ENCODE results near the gene LYRM2. TPM values are rescaled to one million over a fixed set of nuclear protein-coding genes. Genes with fewer than 3 reads are reported as not detected.

Gene LYRM2
- total and polyA plus RNA-seq, 9 of the 15 experiments (the other 6 are each of a cell fraction or from before 2014, with no cell fraction given): 13.9 to 115 (median 42.9) TPM

DNA sequence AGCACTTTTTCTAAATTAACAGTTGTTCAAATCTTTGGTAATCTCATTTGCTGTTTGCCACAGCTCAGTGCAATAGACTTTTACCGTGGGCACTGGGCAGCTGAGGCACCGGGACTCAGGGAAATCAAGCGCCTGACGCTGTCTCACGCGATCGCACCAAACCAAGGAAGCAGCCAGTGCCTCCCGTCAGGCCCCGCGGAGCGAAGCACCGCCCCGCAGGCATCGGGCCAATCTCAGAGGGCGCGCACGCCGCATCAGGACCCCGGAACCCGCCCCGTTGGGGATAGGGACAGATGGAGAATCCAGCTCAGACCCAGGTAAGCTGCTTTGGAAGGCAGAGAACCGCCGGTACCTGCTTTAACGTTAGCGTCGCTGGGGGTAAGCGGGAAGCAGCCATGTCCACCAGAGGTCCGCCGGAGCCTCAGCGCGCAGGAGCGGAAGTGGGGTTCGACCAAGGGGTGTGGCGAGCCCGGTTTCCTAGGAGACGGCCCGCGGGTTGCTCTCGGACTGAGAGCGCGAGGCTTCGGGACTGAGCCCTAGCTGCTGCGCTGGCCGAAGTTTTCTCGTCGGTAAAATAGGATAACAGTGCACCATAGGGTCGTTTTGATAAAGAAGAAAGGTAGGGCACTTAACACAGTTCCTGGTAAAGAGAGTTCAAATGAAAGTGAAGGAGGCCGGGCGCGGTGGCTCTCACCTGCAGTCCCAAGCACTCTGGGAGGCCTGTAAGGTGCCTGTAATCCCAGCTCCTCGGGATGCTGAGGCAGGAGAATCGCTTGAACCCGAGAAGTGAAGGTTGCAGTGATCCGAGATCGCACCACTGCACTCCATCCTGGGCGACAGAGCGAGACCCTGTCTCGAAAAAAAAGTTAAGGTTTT lies at the start of gene LYRM2 (continued):
- TF ChIP-seq MYNN (IDR thresholded peaks at IDR 0.05): no peak
- TF ChIP-seq MYNN (CRISPR knock-in tag; IDR thresholded peaks at IDR 0.05): no peak
- TF ChIP-seq TAF1 (IDR thresholded peaks at IDR 0.05; ENCODE audit: control insufficient read depth, extremely low read depth, insufficient read depth, low read length, severe bottlenecking): peak; percentile 36
- TF ChIP-seq HCFC1 (IDR thresholded peaks at IDR 0.05; ENCODE audit: low read depth, low read length): peak; percentile 58
- TF ChIP-seq CBX3 (IDR thresholded peaks at IDR 0.05; ENCODE audit: borderline replicate concordance in 1 of 2, low read length in 2 of 2): 0 out of 3 replicates have a peak, but pooled peaks of 1 of the 2 experiments have one; percentile 7
- TF ChIP-seq SETDB1 (IDR thresholded peaks at IDR 0.05; ENCODE audit: low read length): no peak
- peak; percentile 90 for TF ChIP-seq GABPB1 (CRISPR knock-in tag; IDR thresholded peaks at IDR 0.05)
- TF ChIP-seq PCBP2 (IDR thresholded peaks at IDR 0.05; ENCODE audit: low read depth, low read length, poor library complexity, severe bottlenecking): no peak
- no peak for TF ChIP-seq ZNF77 (CRISPR knock-in tag; IDR thresholded peaks at IDR 0.05)
- TF ChIP-seq SP1 (CRISPR knock-in tag; IDR thresholded peaks at IDR 0.05): peak; percentile 81; the same call in 1 of the 2 replicates
- peak; percentile 60; the same call in 1 of the 2 replicates for TF ChIP-seq KLF1 (tag; IDR thresholded peaks at IDR 0.05)
- peak; percentile 61 for TF ChIP-seq TAF9B (IDR thresholded peaks at IDR 0.05; ENCODE audit: partially characterized antibody)
- no peak for TF ChIP-seq POLR3G (IDR thresholded peaks at IDR 0.05; ENCODE audit: extremely low read depth, insufficient read length, insufficient replicate concordance)
- TF ChIP-seq ZNF175 (CRISPR knock-in tag; IDR thresholded peaks at IDR 0.05; ENCODE audit: low read depth): peak; percentile 47; the same call in 1 of the 2 replicates
- TF ChIP-seq, protein P1, sequence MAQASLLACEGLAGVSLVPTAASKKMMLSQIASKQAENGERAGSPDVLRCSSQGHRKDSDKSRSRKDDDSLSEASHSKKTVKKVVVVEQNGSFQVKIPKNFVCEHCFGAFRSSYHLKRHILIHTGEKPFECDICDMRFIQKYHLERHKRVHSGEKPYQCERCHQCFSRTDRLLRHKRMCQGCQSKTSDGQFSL (CRISPR knock-in tag; IDR thresholded peaks at IDR 0.05): no peak
- TF ChIP-seq, protein P1 (tag; IDR thresholded peaks at IDR 0.05): no peak
- TF ChIP-seq, protein P2, sequence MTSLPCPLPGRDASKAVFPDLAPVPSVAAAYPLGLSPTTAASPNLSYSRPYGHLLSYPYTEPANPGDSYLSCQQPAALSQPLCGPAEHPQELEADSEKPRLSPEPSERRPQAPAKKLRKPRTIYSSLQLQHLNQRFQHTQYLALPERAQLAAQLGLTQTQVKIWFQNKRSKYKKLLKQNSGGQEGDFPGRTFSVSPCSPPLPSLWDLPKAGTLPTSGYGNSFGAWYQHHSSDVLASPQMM (CRISPR knock-in tag; IDR thresholded peaks at IDR 0.05): no peak
- TF ChIP-seq HSF4 (CRISPR knock-in tag; IDR thresholded peaks at IDR 0.05; ENCODE audit: borderline replicate concordance): no peak
- peak; percentile 91 for TF ChIP-seq RBFOX2 (IDR thresholded peaks at IDR 0.05; ENCODE audit: low read depth, low read length)
- TF ChIP-seq, protein P3, sequence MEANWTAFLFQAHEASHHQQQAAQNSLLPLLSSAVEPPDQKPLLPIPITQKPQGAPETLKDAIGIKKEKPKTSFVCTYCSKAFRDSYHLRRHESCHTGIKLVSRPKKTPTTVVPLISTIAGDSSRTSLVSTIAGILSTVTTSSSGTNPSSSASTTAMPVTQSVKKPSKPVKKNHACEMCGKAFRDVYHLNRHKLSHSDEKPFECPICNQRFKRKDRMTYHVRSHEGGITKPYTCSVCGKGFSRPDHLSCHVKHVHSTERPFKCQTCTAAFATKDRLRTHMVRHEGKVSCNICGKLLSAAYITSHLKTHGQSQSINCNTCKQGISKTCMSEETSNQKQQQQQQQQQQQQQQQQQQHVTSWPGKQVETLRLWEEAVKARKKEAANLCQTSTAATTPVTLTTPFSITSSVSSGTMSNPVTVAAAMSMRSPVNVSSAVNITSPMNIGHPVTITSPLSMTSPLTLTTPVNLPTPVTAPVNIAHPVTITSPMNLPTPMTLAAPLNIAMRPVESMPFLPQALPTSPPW (CRISPR knock-in tag; IDR thresholded peaks at IDR 0.05): 0 out of 2 replicates have a peak, but pooled peaks have one; percentile 33
- TF ChIP-seq, protein P4, sequence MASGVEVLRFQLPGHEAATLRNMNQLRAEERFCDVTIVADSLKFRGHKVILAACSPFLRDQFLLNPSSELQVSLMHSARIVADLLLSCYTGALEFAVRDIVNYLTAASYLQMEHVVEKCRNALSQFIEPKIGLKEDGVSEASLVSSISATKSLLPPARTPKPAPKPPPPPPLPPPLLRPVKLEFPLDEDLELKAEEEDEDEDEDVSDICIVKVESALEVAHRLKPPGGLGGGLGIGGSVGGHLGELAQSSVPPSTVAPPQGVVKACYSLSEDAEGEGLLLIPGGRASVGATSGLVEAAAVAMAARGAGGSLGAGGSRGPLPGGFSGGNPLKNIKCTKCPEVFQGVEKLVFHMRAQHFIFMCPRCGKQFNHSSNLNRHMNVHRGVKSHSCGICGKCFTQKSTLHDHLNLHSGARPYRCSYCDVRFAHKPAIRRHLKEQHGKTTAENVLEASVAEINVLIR (CRISPR knock-in tag; IDR thresholded peaks at IDR 0.05): no peak
- TF ChIP-seq POLR2G (IDR thresholded peaks at IDR 0.05; ENCODE audit: low read depth, low read length): peak; percentile 92
- TF ChIP-seq, protein P5, sequence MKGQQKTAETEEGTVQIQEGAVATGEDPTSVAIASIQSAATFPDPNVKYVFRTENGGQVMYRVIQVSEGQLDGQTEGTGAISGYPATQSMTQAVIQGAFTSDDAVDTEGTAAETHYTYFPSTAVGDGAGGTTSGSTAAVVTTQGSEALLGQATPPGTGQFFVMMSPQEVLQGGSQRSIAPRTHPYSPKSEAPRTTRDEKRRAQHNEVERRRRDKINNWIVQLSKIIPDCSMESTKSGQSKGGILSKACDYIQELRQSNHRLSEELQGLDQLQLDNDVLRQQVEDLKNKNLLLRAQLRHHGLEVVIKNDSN (CRISPR knock-in tag; IDR thresholded peaks at IDR 0.05): no peak

All from K562 (cell line).